HG03064 (cell line): ENCODE data around the gene PARD3B.

Experiments used
- ATAC-seq: cut with Tn5 transposase; IDR thresholded peaks from one replicate; pipeline ENCODE4 v1.9.1; 2021; ENCODE audit warnings: low read depth; ENCODE audit not compliant: unreplicated experiment

The PARD3B gene

DNA sequence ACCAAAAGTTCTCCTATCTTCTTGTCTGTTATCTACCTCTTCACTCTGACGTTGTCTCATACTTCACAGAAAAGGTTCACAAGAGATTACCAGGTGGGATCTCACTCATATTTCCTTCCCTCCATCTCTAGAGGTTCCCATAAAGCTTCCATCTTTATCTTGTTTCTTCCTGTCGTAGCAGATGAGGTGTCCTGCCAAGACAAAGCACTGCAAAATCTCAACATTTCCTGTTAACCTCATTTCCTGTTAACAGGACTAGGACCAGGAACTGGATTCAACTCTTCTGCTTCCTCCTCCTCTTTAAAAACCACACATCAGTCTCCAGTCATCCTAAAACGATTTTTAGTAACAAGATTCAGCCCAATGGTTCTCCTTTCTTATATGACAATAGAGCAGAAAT lies 624.2 kb downstream of the PARD3B start:
- ATAC-seq = no peak

GRCh38 chr2:205170399-205170798 lies 625.1 kb downstream of the PARD3B start:
- no peak for ATAC-seq

DNA sequence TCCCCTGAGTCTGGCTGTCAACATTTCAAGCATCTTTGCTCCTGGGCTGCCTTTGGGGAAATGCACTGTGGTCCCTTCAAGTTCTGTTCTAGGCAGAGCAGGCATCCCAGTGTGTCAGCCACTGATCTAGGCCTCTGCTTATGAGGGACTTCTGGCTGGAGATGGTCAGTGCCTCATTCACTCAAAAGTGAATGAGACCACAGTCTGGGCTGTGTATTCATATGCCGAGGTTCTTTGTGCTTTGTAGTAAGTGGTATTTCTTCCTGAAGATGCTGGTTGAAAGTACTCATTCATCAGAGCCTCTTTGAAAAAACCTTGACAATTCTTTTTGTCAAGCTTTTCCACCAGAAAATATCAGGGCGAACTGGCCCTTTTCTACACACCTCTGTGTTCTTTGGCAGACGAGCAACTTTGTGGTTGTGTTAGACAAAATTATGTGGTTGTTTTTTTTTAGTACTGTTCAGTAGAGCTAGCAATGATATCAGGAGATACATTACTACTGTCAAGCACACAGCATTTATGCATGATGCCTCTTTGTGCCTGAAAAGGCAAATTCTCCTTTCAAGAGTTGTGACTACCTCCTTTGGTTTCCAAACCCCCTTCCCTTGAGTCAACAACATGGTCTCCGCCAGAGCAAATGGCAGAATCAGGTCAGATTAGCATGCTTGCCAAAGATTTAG lies 626.1 kb downstream of the PARD3B start:
- no peak for ATAC-seq

- no peak for ATAC-seq
Observed at GRCh38 chr2:205175831-205176230, 630.6 kb downstream of the PARD3B start.

DNA sequence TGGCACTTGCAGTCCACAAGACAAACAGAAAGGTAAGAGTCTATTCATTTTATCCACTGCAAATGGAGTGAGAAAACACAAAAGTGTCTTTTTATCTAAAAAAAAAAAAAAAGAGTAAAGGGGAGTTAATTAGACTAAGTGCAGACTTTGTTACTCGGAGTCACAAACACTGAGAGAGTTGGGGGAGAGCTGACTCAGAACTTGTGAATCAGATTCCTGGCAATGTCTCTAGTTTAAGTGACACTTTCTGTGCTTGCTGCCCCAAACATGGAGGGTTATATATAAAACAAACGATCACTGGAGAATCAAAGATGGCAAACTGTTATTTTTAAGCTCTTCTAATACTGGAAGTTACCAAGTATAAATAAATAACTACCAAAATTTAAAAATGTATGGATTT lies 631.3 kb downstream of the PARD3B start:
- no peak for ATAC-seq

GRCh38 chr2:205177546-205177945 lies 632.3 kb downstream of the PARD3B start:
- ATAC-seq = no peak

- no peak for ATAC-seq
Observed at GRCh38 chr2:205180730-205181129, 635.5 kb downstream of the PARD3B start.

DNA sequence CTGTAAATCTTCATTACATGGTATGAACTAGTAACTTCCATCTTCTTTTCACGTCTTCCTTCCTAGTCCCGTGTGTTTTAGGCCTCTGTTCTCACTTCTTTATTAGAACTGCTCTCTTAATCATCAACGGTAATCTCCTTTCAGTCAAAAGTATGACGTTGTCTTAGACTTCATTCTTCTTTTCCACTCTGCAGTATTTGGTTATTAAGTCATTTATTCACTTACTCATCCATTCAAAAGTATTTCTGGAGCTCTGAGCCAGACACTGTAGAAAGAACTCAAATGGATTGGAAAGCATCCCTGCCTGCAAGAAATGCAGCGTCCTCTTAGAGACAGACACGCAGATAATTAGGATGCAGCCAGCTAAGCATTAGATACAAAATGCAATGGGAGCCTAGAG lies 642.5 kb downstream of the PARD3B start:
- ATAC-seq = no peak

GRCh38 chr2:205188239-205189138 lies 643.2 kb downstream of the PARD3B start:
- no peak for ATAC-seq

DNA sequence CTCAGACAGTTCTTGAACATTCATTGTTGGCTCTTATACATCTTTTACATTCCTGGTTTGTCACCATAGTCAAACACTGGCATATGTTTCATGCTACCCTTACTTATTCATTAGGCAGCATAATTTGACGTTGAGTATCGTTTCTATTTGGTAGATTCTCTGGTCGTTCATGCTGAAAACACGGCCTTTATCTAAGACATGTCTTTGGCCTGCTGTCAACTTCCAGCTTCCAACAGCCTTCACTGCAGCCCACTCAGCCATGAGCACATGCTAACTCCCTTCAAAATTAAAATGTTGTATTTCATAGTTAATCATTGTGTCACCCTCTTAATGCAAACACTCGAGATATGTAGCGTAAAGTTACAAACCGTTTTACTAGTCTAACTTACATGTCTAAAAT lies 644.0 kb downstream of the PARD3B start:
- ATAC-seq = no peak

DNA sequence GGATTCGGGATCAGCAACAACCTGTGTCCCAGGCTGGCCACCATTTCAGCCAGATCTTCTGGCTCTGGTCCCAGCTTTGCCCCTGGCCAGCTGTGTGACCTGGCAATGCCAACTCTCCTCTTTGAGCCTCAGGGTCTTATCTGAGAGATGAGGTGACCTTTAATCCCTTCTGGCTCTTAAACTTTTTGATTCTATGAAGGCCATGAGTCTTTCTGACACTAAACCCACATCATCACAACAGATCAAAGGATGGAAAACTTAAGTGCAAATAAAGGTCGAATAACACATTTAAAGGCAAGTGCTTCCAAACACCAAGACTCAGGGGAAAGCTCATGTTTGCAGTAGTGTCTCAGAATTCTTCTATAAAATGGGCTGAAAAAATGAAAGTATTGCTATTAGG lies 645.3 kb downstream of the PARD3B start:
- no peak for ATAC-seq

GRCh38 chr2:205193125-205193835 lies 648.0 kb downstream of the PARD3B start:
- ATAC-seq = no peak

- no peak for ATAC-seq
Observed at GRCh38 chr2:205193836-205194228, 648.6 kb downstream of the PARD3B start.

GRCh38 chr2:205197468-205198139 lies 652.3 kb downstream of the PARD3B start:
- no peak for ATAC-seq

DNA sequence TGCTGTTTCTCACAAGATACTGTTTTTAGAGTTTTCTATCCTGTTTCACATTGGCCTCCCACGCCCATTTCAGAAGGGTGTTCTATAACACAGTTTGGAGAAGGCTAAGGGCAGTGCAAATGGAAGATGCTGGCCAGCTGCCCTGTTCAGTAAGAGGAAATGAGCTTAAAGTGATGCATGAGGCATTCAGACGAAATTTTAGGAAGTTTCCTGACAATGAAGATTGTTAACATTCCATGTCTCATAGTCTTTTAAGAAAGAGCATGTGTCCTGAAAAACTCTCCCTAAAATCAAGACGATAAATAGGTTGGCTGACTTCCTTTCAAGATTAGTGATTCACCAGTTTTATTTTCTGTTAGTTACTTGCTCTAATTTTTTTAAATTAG lies 652.9 kb downstream of the PARD3B start:
- ATAC-seq = no peak

DNA sequence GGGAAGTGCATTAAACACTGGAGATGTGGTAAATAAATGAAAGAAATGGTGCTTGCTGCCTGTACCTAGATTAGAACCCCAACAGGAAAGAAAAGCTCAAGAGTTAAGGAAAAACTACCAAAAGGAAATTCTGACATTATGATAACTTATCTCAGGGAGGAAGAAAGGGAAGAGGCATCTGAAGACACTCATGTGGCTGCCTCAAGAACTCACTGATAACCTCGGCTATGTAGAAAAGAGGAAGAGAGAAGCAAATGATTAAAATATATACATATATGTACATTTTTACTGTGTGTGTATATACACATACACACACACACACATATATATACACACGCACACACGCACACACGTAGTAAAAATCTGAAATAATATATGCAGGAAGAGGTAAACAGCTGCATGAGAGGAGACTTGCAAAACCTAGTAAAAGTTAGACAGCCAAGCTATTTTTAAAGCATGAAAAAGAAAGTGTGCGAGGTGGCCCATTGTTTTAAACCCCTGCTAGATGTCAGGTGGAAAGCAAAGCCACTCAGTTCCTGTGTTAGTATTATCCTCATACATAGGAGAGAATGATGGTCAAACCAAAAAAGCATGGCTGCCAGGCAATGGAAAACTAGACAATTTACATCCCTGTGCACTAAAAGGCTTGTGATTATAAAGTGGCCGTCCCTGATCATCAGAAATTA lies 654.0 kb downstream of the PARD3B start:
- no peak for ATAC-seq

DNA sequence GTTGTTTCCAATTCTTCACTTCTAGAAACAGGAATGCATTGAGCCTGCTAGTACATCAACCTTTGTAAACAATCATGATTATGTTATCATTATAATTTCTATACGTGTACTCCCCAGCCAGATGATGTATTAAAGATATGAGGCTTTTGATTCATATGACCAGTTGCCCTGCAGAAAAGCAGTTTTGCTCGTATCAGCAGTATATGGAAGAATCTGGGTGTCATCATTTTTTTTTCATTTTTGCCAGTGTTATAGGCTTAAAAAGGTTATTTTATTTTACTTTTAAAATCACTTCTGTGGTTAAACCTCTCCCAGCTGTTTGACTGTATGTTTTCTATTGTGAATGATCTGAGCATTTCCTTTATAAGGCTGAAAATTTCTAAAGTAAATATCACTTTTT lies 665.2 kb downstream of the PARD3B start:
- no peak for ATAC-seq

DNA sequence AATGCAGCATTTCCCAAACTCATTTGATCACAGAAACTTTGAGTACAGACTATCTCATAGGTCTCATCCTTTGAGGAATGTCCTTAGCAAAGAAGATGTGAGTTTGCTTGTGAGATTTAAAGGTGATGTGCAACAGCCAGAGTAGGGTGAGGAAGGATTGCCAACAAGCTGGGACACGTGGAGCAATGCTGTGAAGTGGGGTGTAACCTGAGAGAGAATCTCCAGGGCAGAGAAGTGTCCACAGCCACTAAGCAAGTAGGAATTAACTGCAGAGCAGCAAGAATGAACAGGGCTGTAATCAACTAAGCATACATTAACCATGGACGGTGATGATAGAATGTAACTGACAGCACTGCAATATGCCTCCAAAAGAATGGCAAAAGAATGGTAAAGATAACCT lies 667.1 kb downstream of the PARD3B start:
- no peak for ATAC-seq

DNA sequence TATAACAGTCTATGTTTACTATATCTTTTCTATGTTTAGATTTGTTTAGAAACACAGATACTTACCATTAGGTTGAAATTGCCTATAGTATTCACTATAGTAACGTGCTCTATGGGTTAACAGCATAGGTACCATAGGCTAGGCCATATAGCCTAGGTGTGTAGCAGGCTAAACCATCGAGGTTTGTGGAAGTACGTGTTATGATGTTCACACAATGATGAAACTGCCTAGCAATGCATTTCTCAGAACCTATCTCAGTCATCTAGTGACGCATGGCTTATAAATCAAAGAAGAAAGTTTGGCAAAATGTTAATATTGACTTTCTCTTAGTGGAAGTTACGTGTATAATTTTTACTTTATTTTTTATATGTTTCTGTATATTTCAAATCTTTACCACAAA lies 670.8 kb downstream of the PARD3B start:
- no peak for ATAC-seq

- no peak for ATAC-seq
Observed at GRCh38 chr2:205216580-205216979, 671.3 kb downstream of the PARD3B start.
